IPS-NIHi11 (cell line): ENCODE measurements around the gene PTPRE.
A peak's percentile ranks its signal among the peaks of the same experiment; 100 is the strongest.

ENCODE experiments used
- DNase-seq: peaks from one replicate; pipeline ENCODE4 v3.0.0; 2012; ENCODE audit warnings: mixed read lengths, low spot score

Gene PTPRE

GRCh38 chr10:128026615-128027300 is 119.9 kb downstream of the PTPRE start:
- no peak for DNase-seq

- DNase-seq: no peak
Observed at GRCh38 chr10:128027306-128027705, 120.4 kb downstream of the PTPRE start.

GRCh38 chr10:128027822-128028507 is 121.1 kb downstream of the PTPRE start:
- DNase-seq: no peak

- DNase-seq: no peak
Observed at GRCh38 chr10:128028508-128029289, 121.8 kb downstream of the PTPRE start.

- DNase-seq: no peak
Observed at GRCh38 chr10:128029290-128029651, 122.4 kb downstream of the PTPRE start.

- DNase-seq: no peak
Observed at GRCh38 chr10:128029731-128030369, 122.9 kb downstream of the PTPRE start.

- no peak for DNase-seq
Observed at GRCh38 chr10:128030498-128031072, 123.7 kb downstream of the PTPRE start.

GRCh38 chr10:128031216-128031615 is 124.3 kb downstream of the PTPRE start:
- no peak for DNase-seq

GRCh38 chr10:128032466-128032865 is 125.6 kb downstream of the PTPRE start:
- no peak for DNase-seq

GRCh38 chr10:128035557-128035973 is 128.7 kb downstream of the PTPRE start:
- DNase-seq: peak; percentile 81

- no peak for DNase-seq
Observed at GRCh38 chr10:128036011-128036615, 129.2 kb downstream of the PTPRE start.

GRCh38 chr10:128036746-128037543 is 130.0 kb downstream of the PTPRE start:
- DNase-seq: no peak

- DNase-seq: no peak
Observed at GRCh38 chr10:128040096-128040495, 133.2 kb downstream of the PTPRE start.

GRCh38 chr10:128040681-128041080 is 133.8 kb downstream of the PTPRE start:
- DNase-seq: no peak

GRCh38 chr10:128042131-128042610 is 135.3 kb downstream of the PTPRE start:
- no peak for DNase-seq

GRCh38 chr10:128043259-128044045 is 136.5 kb downstream of the PTPRE start:
- DNase-seq: no peak

GRCh38 chr10:128044186-128044585 is 137.3 kb downstream of the PTPRE start:
- DNase-seq: no peak

- no peak for DNase-seq
Observed at GRCh38 chr10:128044961-128045832, 138.3 kb downstream of the PTPRE start.

GRCh38 chr10:128045833-128046120 is 138.9 kb downstream of the PTPRE start:
- no peak for DNase-seq
